HFFc6 (cell line): ENCODE data around the gene TIMM44. TPM values are rescaled to one million over a fixed set of nuclear protein-coding genes. Genes with fewer than 3 reads are reported as not detected.

ENCODE experiments used
- DNase-seq: peaks from one replicate; pipeline ENCODE4 v3.0.0-alpha.2; 2018
- H3K27ac Mint-ChIP-seq: 2 replicates; pipeline ENCODE4 v1.8.0; 2020; ENCODE audit warnings: mild to moderate bottlenecking, mixed read lengths
- H3K27me3 Mint-ChIP-seq: 2 replicates; pipeline ENCODE4 v1.8.0; 2021; ENCODE audit warnings: mild to moderate bottlenecking, moderate library complexity, mixed read lengths; ENCODE audit not compliant: insufficient read depth
- H3K36me3 Mint-ChIP-seq: 2 replicates; pipeline ENCODE4 v1.8.0; 2021; ENCODE audit warnings: low read depth, mixed read lengths
- H3K4me1 Mint-ChIP-seq: 2 replicates; pipeline ENCODE4 v1.8.0; 2020; ENCODE audit warnings: low read depth, mixed read lengths
- H3K4me3 Mint-ChIP-seq: 2 replicates; pipeline ENCODE4 v1.8.0; 2020; ENCODE audit warnings: mild to moderate bottlenecking, moderate library complexity, mixed read lengths
- H3K9me3 Mint-ChIP-seq: 2 replicates; pipeline ENCODE4 v1.8.0; 2020; ENCODE audit warnings: mild to moderate bottlenecking, mixed read lengths
- CTCF ChIP-seq: fragments of 200-600 bp; sonication (generic); IDR thresholded peaks from 2 replicates; pipeline ENCODE4 v1.5.0; 2021; ENCODE audit warnings: antibody characterized with exemption, mild to moderate bottlenecking
- total RNA-seq, 6 experiments: library from RNA; stranded (reverse); fragmentation: NEBNext Ultra II Directional; extraction: Animal tissue kit (Norgen Biotek cat#: 25700); gene quantifications; 2 replicates in 1 of 6; 3 replicates in 5 of 6; pipeline ENCODE4 v1.2.3, GENCODE V29; 2021

TIMM44 gene
- total RNA-seq, 6 experiments from 2014 or later: 42.9 to 53.5 (median 46.1) TPM

GRCh38 chr19:7953060-7953459 is 9.6 kb upstream of the TIMM44 start:
- no peak overlapping the region for H3K4me3 Mint-ChIP-seq
- H3K4me1 Mint-ChIP-seq: peaks cover 12% of the 10 kb centered on the region
- peak; percentile 31 for DNase-seq
- H3K27ac Mint-ChIP-seq: peak overlapping the region; percentile 61
- TF ChIP-seq CTCF: no peak
- H3K36me3 Mint-ChIP-seq: no peaks in the 10 kb centered on the region; the same call in 1 of the 2 replicates
- H3K9me3 Mint-ChIP-seq: no peaks in the 10 kb centered on the region
- no peaks in the 10 kb centered on the region; the same call in 1 of the 2 replicates for H3K27me3 Mint-ChIP-seq

GRCh38 chr19:7947939-7948338 is 4.5 kb upstream of the TIMM44 start:
- no peaks in the 10 kb centered on the region for H3K36me3 Mint-ChIP-seq
- H3K27me3 Mint-ChIP-seq: peaks cover 6% of the 10 kb centered on the region; the same call in 1 of the 2 replicates
- no peaks in the 10 kb centered on the region for H3K9me3 Mint-ChIP-seq
- H3K27ac Mint-ChIP-seq: no peak overlapping the region
- peak; percentile 11 for DNase-seq
- peaks cover 15% of the 10 kb centered on the region for H3K4me1 Mint-ChIP-seq
- no peak overlapping the region for H3K4me3 Mint-ChIP-seq
- TF ChIP-seq CTCF: no peak

DNA sequence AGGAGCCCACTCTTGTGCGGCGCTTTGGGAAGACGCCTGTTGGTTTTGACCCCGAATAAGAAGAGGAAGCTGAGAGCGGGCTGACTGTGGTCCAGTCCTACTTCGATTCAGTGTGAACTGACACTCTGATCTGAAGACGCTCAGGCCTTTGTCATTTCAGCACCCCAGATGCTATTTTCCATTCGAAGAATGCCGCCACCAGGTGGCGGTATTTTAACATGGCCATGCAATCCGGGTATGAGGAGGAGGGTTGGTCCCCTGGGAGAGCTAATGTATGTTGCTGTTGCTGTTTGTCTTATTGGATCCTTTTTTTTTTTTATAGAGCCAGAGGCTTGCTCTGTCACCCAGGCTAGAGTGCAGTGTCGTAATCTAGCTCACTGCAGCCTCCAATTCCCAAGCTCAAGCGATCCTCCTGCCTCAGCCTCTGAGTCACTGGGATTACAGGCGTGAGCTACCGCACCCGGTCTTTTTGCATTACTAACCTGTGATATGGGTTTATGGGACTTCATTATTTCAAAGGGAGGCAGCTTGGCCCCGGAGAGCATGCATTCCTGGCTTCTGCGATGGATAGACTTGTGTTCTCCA is 803 bp upstream of the TIMM44 start:
- no peaks in the 10 kb centered on the region for H3K9me3 Mint-ChIP-seq
- peaks cover 24% of the 10 kb centered on the region for H3K4me1 Mint-ChIP-seq
- H3K4me3 Mint-ChIP-seq: peak overlapping the region; percentile 97
- peak overlapping the region; percentile 98 for H3K27ac Mint-ChIP-seq
- peak; percentile 98 for TF ChIP-seq CTCF
- DNase-seq: peak; percentile 85
- H3K36me3 Mint-ChIP-seq: peaks cover 8% of the 10 kb centered on the region; the same call in 1 of the 2 replicates
- peaks cover 6% of the 10 kb centered on the region; the same call in 1 of the 2 replicates for H3K27me3 Mint-ChIP-seq

- no peak for DNase-seq
- Mint-ChIP-seq H3K9me3 (no peaks in the 10 kb centered on the region), H3K27me3 (peaks cover 6% of the 10 kb centered on the region; the same call in 1 of the 2 replicates), H3K27ac (peak overlapping the region; percentile 98), H3K36me3 (peaks cover 13% of the 10 kb centered on the region; the same call in 1 of the 2 replicates), H3K4me3 (peak overlapping the region; percentile 97), H3K4me1 (peaks cover 24% of the 10 kb centered on the region)
- no peak for TF ChIP-seq CTCF
Observed at GRCh38 chr19:7942981-7943443, 454 bp downstream of the TIMM44 start.

- H3K4me3 Mint-ChIP-seq: peak overlapping the region; percentile 97
- DNase-seq: no peak
- H3K36me3 Mint-ChIP-seq: peaks cover 13% of the 10 kb centered on the region; the same call in 1 of the 2 replicates
- no peak overlapping the region for H3K27ac Mint-ChIP-seq
- H3K27me3 Mint-ChIP-seq: peaks cover 6% of the 10 kb centered on the region; the same call in 1 of the 2 replicates
- H3K4me1 Mint-ChIP-seq: peaks cover 24% of the 10 kb centered on the region
- no peaks in the 10 kb centered on the region for H3K9me3 Mint-ChIP-seq
- TF ChIP-seq CTCF: no peak
Observed at GRCh38 chr19:7941895-7942596, 1.4 kb downstream of the TIMM44 start.
